ENCODE measurements around the gene GNPTG. TPM values are rescaled to one million over a fixed set of nuclear protein-coding genes. Genes with fewer than 3 reads are reported as not detected.

Gene GNPTG
- total RNA-seq, 1 donor from 2014 or later, result 96.8 TPM

GRCh38 chr16:1346422-1347285, 5.1 kb upstream of the GNPTG start:
- DNase-seq (ENCODE audit: extremely low read depth, low read depth, low spot score), result no peak

DNA sequence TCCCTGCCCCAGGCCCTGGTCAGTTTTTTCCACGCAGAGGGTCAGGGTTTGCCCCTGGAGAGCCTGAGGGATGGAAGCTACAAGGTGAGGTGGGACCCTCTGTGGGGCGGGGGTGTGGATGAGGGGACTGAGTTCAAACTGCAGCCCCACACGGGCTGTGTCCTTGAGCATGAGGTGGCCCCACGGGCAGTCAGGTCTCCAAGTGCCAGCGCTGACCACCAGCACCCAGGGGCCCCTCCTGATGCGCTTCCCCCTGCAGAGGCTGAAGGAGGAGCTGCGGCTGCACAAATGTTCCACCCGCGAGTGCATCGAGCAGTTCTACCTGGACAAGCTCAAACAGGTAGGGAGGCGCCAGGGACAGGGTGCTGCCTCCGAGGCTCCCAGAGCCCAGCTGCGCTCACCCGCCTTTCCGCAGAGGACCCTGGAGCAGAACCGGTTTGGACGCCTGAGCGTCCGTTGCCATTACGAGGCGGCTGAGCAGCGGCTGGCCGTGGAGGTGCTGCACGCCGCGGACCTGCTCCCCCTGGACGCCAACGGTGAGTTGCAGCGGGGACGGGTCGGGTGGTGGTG, 4.4 kb upstream of the GNPTG start:
- no peak for DNase-seq (ENCODE audit: extremely low read depth, low read depth, low spot score)

DNA sequence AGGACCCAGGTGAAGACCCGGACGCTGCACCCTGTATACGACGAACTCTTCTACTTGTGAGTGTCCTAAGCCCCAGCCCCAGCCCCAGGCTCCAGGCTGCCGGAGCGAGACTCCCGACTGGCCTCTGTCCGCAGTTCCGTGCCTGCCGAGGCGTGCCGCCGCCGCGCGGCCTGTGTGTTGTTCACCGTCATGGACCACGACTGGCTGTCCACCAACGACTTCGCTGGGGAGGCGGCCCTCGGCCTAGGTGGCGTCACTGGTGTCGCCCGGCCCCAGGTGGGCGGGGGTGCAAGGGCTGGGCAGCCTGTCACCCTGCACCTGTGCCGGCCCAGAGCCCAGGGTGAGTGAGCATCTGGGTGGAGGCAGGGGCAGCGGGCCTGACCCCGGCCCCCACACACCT, 3.8 kb upstream of the GNPTG start:
- no peak for DNase-seq (ENCODE audit: extremely low read depth, low read depth, low spot score)

GRCh38 chr16:1348441-1348840, 3.3 kb upstream of the GNPTG start:
- DNase-seq (ENCODE audit: extremely low read depth, low read depth, low spot score), result no peak

DNA sequence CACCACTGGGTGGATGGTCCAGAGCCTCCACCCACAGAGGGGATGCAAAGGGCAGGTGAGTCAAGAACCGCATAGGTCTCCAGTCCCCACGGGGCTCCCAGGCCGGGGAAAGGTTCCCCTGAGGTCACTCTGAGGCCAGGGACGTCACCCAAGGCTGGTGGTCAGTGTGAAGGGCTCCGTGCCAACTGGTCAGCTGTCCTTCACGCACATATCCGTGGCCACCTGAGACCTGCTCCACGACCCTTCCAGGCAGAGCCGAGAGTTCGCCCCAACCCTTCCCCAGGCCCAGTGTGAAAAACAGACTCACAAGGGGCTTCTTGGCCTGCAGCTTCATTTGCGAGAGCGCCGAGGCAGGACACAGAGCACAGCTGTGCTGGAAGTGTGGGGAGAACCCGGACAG, 2.8 kb upstream of the GNPTG start:
- no peak for DNase-seq (ENCODE audit: extremely low read depth, low read depth, low spot score)

- no peak for DNase-seq (ENCODE audit: extremely low read depth, low read depth, low spot score)
Measured at GRCh38 chr16:1349351-1349750, 2.4 kb upstream of the GNPTG start.

DNA sequence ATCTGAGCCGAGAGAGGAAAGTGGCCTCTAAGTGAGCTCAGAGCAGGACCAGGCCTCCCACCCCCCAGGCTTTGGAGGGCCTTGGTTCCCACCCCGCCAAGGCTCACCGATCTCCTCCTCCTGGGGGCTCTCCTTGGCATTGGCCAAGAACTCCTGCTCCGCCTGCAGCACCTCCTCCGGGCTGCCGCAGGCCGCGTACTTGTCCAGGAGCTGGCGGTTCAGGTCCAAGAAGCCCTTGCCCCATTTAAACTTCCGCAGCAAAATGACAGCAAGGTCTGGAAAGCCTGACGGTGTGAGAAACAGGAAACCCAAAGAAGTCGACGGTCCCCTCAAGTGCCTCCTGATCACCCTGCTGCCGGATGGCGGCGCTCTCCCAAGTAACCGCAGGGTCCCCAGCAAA, 1.8 kb upstream of the GNPTG start:
- DNase-seq (ENCODE audit: extremely low read depth, low read depth, low spot score), result no peak

GRCh38 chr16:1350691-1351090, 1.0 kb upstream of the GNPTG start:
- no peak for DNase-seq (ENCODE audit: extremely low read depth, low read depth, low spot score)

- no peak for DNase-seq (ENCODE audit: extremely low read depth, low read depth, low spot score)
Measured at GRCh38 chr16:1351215-1351581, 533 bp upstream of the GNPTG start.

- DNase-seq (ENCODE audit: extremely low read depth, low read depth, low spot score), result no peak
Measured at GRCh38 chr16:1354815-1355540, 3.2 kb downstream of the GNPTG start.

DNA sequence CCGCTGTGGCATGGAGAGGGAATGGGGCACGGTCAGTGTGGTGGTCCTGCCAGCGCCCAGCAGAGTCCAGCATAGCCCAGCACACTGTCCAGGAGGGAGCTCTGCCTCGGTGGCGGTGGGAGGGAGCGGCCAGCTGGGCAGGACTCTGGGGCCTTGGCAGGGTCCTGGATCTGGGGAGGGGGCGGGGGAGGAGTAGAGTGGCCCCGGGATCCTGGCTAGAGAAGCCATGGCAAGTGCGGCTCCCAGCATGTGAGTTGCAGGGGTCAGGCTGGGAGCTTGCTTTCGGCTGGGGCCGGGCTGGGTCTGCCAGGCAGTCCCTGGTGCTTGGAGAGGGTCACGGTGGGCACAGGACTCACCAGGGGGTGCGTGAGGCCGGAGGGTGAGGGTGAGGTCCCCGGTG, 3.9 kb downstream of the GNPTG start:
- DNase-seq (ENCODE audit: extremely low read depth, low read depth, low spot score), result no peak

GRCh38 chr16:1356061-1356900, 4.5 kb downstream of the GNPTG start:
- DNase-seq (ENCODE audit: extremely low read depth, low read depth, low spot score), result no peak

- DNase-seq (ENCODE audit: extremely low read depth, low read depth, low spot score), result no peak
Measured at GRCh38 chr16:1357906-1358566, 6.3 kb downstream of the GNPTG start.

- no peak for DNase-seq (ENCODE audit: extremely low read depth, low read depth, low spot score)
Measured at GRCh38 chr16:1361685-1362360, 10.1 kb downstream of the GNPTG start.

DNA sequence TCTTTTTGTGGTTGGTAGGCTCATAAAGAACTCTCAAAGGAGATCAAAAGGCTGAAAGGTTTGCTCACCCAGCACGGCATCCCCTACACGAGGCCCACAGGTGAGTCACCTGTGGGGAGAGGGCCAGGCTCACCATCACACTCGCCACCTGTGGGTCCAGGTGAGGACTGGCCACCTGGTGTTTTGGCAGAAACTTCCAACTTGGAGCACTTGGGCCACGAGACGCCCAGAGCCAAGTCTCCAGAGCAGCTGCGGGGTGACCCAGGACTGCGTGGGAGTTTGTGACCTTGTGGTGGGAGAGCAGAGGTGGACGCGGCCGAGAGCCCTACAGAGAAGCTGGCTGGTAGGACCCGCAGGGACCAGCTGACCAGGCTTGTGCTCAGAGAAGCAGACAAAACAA, 11.1 kb downstream of the GNPTG start:
- DNase-seq (ENCODE audit: extremely low read depth, low read depth, low spot score), result no peak

DNA sequence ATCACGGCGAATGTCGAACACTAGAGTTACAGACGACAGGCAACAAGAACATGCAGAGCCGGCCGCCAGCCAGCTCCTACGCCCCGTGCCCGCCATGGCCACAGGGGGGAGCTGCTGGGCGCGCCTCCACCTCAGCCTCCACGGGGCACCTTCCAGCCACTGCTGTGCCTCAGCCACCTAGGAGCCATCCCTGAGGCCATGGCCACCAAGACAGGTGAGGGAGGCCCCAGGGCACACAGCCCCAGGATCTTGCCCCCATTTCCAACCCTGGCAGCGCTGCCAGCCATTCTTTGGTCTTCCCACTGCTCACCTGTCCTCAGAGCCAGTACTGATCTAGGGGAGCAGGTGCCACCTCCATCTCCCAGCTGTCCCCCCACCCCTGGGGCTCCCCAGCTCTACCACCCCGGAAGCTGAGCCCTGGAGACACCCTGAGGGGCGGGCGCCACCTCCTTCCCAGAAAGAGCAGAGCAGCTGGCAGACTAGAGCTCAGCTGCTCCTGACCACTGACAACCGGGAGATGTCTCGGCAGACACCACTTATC, 11.8 kb downstream of the GNPTG start:
- no peak for DNase-seq (ENCODE audit: extremely low read depth, low read depth, low spot score)

GRCh38 chr16:1364510-1364909, 12.8 kb downstream of the GNPTG start:
- DNase-seq (ENCODE audit: extremely low read depth, low read depth, low spot score), result no peak

- no peak for DNase-seq (ENCODE audit: extremely low read depth, low read depth, low spot score)
Measured at GRCh38 chr16:1366060-1366711, 14.5 kb downstream of the GNPTG start.

DNA sequence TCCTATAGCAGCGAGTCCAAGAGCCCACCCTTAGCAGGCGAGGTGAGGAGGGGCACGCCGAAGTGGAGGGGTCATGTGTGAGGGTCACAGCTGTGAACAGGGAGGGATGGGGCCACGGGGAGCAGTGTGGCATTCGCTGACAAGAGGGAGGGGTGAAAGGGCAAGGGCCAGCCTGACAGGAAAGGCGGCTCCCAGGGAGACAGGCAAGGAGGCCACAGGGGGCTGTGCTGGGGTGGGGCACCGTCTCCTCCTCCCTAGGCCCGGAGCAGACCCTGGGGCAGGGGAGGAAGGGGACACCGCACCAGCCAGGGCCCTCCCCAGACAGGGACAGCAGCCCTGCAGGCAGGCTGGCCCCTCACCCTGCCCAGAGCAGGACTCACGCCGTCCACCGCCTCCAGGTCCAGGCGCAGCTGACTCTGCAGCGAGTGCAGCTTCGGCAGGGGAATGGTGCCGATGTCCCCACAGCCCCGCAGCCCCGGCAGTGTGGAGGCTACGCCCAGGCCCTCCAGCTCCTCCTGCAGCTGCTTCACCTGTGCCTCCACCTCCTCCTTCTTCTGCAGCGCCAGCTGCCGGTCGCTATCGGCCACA, 15.1 kb downstream of the GNPTG start:
- no peak for DNase-seq (ENCODE audit: extremely low read depth, low read depth, low spot score)

Measured in glomerular endothelial cell (primary cell).